MCF 10A (cell line): ENCODE data around the gene NUDT22. TPM values are rescaled to one million over a fixed set of nuclear protein-coding genes. Genes with fewer than 3 reads are reported as not detected.

Experiments used
- BruUV-seq: library from RNA; stranded (reverse); fragments of 400-500 nt; replicated peaks from 2 replicates; lab custom pipeline; 2021; lab: Mats Ljungman, UMichigan
- CTCF ChIA-PET: fragments of 300-600 bp; sonication (Branson Sonifier 250); formaldehyde crosslinking; extraction: SDS; loops from one replicate; lab custom pipeline; 2021; ENCODE audit warnings: antibody characterized with exemption, inconsistent platforms; lab: Yijun Ruan, JAX
- POLR2A ChIA-PET: fragments of 300-600, 350-650 bp; sonication (Branson Sonifier 250); formaldehyde crosslinking; extraction: SDS; loops from one replicate; lab custom pipeline; 2020; ENCODE audit warnings: antibody characterized with exemption, inconsistent platforms; lab: Yijun Ruan, JAX
- DNase-seq: peaks from one replicate; pipeline ENCODE4 v3.0.0-alpha.2; 2018; ENCODE audit not compliant: unreplicated experiment
- H3K27ac Mint-ChIP-seq: one replicate; pipeline ENCODE4 v1.8.0; 2022; ENCODE audit warnings: mild to moderate bottlenecking, low read depth, mixed read lengths; ENCODE audit not compliant: unreplicated experiment
- H3K27me3 Mint-ChIP-seq: one replicate; pipeline ENCODE4 v1.8.0; 2022; ENCODE audit warnings: mixed read lengths; ENCODE audit not compliant: insufficient read depth, unreplicated experiment
- H3K36me3 Mint-ChIP-seq: one replicate; pipeline ENCODE4 v1.8.0; 2022; ENCODE audit warnings: mild to moderate bottlenecking, moderate library complexity, mixed read lengths; ENCODE audit not compliant: insufficient read depth, unreplicated experiment
- H3K4me1 Mint-ChIP-seq: one replicate; pipeline ENCODE4 v1.8.0; 2022; ENCODE audit warnings: mixed read lengths; ENCODE audit not compliant: insufficient read depth, unreplicated experiment
- H3K4me3 Mint-ChIP-seq: one replicate; pipeline ENCODE4 v1.8.0; 2022; ENCODE audit warnings: mild to moderate bottlenecking, moderate library complexity, mixed read lengths; ENCODE audit not compliant: unreplicated experiment
- H3K9me3 Mint-ChIP-seq: one replicate; pipeline ENCODE4 v1.8.0; 2022; ENCODE audit warnings: mixed read lengths; ENCODE audit not compliant: unreplicated experiment
- intact Hi-C: fragments of 100-400 bp; cut with micrococcal nuclease; formaldehyde crosslinking; loops from 2 replicates; pipeline ENCODE4 v1.14.1; 2022
- total RNA-seq: library from RNA; stranded (reverse); gene quantifications from 2 replicates; pipeline ENCODE4 v1.2.3, GENCODE V29; 2022
- TF ChIP-seq, protein P1 (sequence below): fragments of 200-600 bp; IDR thresholded peaks from one replicate; pipeline ENCODE4 v1.8.0; 2022; ENCODE audit warnings: antibody characterized with exemption, mild to moderate bottlenecking; ENCODE audit not compliant: unreplicated experiment

Gene NUDT22
- total RNA-seq, 1 experiment from 2014 or later = 51.0 TPM

DNA sequence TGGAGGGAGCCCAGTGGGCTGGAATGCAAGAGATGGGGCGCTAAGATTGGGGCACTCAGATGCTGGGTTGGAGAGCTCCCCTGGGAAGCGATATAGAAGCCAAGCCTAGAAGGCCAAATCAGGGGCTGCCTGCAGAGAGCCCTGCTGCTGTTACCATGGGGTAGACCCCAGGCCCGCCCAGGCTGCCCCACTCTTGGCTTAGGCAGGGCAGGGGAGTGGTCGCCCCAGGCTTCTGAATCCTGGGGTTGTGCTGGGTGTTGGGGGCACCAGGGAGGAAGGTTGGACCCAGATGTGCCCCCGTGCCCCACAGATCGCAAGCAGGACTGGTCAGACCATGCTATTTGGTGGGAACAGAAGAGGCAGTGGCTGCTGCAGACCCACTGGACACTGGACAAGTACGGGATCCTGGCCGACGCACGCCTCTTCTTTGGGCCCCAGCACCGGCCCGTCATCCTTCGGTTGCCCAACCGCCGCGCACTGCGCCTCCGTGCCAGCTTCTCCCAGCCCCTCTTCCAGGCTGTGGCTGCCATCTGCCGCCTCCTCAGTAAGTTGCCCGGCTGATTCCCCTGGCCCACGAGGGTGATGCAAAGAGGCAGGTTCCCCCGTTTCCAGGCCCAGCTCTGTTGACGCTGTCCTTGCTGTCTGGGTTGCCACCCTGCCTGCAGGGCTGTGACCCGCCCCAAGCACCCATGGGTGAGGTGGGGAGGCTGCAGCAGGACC, 15.6 kb upstream of the NUDT22 start:
- no peak for DNase-seq
- ChIA-PET CTCF (interaction anchor here (0.6 to 1.3 kb wide), 4 partner anchors 16 to 1531 kb away, joined by 3 read pairs; partner anchors contain the start of genes NUDT22 and TRPT1), POLR2A (interaction anchor here (0.8 kb wide), 1 partner anchor 42 kb away, joined by 5 read pairs; no protein-coding TSS in a partner anchor)
- intact Hi-C loops = no loop called here
- TF ChIP-seq, protein P1, sequence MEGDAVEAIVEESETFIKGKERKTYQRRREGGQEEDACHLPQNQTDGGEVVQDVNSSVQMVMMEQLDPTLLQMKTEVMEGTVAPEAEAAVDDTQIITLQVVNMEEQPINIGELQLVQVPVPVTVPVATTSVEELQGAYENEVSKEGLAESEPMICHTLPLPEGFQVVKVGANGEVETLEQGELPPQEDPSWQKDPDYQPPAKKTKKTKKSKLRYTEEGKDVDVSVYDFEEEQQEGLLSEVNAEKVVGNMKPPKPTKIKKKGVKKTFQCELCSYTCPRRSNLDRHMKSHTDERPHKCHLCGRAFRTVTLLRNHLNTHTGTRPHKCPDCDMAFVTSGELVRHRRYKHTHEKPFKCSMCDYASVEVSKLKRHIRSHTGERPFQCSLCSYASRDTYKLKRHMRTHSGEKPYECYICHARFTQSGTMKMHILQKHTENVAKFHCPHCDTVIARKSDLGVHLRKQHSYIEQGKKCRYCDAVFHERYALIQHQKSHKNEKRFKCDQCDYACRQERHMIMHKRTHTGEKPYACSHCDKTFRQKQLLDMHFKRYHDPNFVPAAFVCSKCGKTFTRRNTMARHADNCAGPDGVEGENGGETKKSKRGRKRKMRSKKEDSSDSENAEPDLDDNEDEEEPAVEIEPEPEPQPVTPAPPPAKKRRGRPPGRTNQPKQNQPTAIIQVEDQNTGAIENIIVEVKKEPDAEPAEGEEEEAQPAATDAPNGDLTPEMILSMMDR = no peak
- no peaks in the 10 kb centered on the region for H3K4me1 Mint-ChIP-seq
- BruUV-seq = no TSS peak
- H3K27me3 Mint-ChIP-seq = no peaks in the 10 kb centered on the region
- no peak overlapping the region for H3K4me3 Mint-ChIP-seq
- H3K36me3 Mint-ChIP-seq = peaks cover 12% of the 10 kb centered on the region
- no peak overlapping the region for H3K27ac Mint-ChIP-seq
- H3K9me3 Mint-ChIP-seq = no peaks in the 10 kb centered on the region

DNA sequence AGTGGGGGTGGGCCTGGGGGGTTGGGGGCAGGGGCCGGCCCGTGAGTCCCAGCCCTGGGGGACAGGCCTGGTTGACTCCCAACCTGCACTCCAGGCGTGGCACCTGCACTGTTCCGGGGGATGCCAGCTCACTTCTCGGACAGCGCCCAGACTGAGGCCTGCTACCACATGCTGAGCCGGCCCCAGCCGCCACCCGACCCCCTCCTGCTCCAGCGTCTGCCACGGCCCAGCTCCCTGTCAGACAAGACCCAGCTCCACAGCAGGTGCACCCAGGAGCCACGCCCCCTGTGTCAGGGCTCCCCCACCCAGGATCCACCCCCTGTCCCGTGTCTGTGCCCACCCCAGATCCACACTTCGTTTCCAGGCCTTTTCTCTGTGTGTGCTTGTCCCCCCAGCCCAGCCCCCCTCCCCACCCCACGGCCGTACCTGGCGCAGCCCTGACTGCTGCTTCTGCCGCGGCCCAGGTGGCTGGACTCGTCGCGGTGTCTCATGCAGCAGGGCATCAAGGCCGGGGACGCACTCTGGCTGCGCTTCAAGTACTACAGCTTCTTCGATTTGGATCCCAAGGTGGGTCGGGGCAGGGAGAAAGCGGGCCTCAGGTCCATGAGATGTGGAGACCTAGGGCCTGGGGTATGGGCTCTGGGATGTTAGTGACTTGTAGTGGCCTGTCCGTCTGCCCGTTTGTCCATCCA, 14.7 kb upstream of the NUDT22 start:
- Mint-ChIP-seq H3K36me3 (peaks cover 5% of the 10 kb centered on the region), H3K4me1 (no peaks in the 10 kb centered on the region), H3K27me3 (no peaks in the 10 kb centered on the region), H3K27ac (no peak overlapping the region), H3K9me3 (no peaks in the 10 kb centered on the region), H3K4me3 (no peak overlapping the region)
- intact Hi-C loops = no loop called here
- TF ChIP-seq, protein P1 = no peak
- no peak for DNase-seq
- ChIA-PET POLR2A (no interaction called here), CTCF (interaction anchor here (1.0 to 1.3 kb wide), 2 partner anchors 15 to 1532 kb away, joined by 3 read pairs; partner anchors contain the start of genes NUDT22 and TRPT1)
- BruUV-seq = no TSS peak

DNA sequence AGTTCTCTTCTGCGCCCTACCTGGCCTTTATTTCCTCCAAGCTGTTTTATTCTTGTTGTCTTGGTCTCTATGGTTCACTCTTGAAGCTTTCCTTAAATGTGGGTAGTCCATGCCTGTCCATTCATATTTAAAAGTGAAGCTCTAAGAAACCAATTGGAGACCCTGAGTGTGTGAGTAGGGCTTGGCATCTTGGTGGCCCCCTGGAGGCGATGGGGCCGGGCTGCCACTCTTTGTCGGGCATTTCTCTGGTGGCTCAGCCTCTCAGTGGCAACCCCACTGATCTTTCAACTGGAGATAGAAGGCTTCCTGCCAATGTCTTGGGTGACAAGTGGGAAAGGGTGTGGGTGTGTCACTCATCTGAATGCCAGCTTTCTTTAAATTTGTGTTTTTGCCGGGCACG, 9.2 kb upstream of the NUDT22 start:
- intact Hi-C loops = no loop called here
- POLR2A ChIA-PET = interaction anchor here (1.2 kb wide), 3 partner anchors 9 to 12 kb away, joined by 3 read pairs; partner anchors contain the start of genes NUDT22 and TRPT1
- no TSS peak for BruUV-seq
- Mint-ChIP-seq H3K9me3 (no peaks in the 10 kb centered on the region), H3K27me3 (no peaks in the 10 kb centered on the region), H3K36me3 (peaks cover 9% of the 10 kb centered on the region), H3K27ac (no peak overlapping the region), H3K4me3 (no peak overlapping the region), H3K4me1 (no peaks in the 10 kb centered on the region)
- DNase-seq = no peak
- TF ChIP-seq, protein P1 = no peak
- CTCF ChIA-PET = interaction anchor here (0.5 to 2.4 kb wide), 4 partner anchors 9 to 1457 kb away, joined by 3 to 12 read pairs (median 4); no protein-coding TSS in a partner anchor
